Measurements from ENCODE around the gene TM9SF4. TPM values are rescaled to one million over a fixed set of nuclear protein-coding genes. Genes with fewer than 3 reads are reported as not detected.

The TM9SF4 gene, protein sequence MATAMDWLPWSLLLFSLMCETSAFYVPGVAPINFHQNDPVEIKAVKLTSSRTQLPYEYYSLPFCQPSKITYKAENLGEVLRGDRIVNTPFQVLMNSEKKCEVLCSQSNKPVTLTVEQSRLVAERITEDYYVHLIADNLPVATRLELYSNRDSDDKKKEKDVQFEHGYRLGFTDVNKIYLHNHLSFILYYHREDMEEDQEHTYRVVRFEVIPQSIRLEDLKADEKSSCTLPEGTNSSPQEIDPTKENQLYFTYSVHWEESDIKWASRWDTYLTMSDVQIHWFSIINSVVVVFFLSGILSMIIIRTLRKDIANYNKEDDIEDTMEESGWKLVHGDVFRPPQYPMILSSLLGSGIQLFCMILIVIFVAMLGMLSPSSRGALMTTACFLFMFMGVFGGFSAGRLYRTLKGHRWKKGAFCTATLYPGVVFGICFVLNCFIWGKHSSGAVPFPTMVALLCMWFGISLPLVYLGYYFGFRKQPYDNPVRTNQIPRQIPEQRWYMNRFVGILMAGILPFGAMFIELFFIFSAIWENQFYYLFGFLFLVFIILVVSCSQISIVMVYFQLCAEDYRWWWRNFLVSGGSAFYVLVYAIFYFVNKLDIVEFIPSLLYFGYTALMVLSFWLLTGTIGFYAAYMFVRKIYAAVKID
- 41.4 and 46.4 TPM in 2 replicates for total RNA-seq
- 49.5 TPM for polyA plus RNA-seq (2012)

DNA sequence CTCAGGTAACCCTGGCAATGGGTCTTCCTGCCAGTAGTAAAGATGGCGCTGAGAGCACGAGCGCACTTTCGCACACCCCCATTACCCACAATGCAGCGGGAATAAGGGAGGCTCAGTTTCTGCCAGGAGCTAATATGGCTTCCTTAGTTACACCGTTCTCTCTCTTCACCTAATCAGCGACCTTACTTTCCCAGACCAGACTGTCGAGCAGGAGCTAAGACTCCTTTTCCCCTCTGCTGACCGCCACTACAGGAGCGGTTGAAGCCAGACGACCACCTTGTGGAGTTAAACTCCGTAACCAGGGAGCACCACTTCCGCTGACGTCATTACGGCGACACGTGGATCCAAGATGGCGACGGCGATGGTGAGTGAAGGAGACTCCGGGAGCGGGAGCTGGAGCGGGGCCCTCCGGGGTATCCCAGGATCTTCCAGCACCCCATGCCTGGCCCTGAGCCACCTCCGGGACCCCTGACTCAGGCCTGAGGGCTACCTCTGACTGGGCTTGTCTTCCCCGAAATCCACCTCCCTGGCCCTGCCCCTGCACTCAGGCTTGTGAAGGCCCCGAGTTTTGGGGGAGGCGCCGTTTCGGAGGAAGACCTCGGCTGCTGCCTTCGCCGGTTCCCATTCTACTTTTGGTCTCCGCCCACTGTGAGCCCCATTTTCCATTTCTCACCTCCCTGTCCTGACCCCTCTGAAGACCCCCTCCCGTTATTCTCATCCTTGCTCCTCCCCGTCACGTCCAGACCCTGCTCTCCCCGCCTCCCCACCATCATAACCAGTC is at the start of gene TM9SF4:
Gene TM9SF4 (plus strand): TSS at position 323 of the 781 bp plus-strand sequence. CDS start 27 bp downstream, at position 350.
- peak; percentile 98 for DNase-seq (ENCODE audit: low read depth)

DNA sequence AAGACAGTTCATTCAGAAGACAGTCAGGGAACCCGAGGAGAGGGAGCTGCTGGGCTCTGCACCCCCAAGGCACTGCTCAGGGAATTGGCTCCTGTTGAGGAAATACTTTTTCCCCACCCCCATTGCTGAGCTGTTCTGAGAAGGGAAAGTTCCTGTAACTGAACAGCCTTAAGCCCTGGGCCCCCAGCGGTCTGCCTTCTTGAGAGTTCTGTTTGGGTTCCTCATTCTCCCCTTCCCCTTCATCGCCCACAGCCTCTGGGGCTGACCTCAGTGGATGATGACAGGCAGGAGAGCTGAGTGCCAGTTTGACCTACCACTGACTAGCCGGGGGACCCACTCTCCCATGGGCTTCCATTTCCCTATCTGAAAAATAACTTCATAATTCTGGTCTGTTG is 46.7 kb upstream of the TM9SF4 start:
- DNase-seq (ENCODE audit: low read depth), result no peak

DNA sequence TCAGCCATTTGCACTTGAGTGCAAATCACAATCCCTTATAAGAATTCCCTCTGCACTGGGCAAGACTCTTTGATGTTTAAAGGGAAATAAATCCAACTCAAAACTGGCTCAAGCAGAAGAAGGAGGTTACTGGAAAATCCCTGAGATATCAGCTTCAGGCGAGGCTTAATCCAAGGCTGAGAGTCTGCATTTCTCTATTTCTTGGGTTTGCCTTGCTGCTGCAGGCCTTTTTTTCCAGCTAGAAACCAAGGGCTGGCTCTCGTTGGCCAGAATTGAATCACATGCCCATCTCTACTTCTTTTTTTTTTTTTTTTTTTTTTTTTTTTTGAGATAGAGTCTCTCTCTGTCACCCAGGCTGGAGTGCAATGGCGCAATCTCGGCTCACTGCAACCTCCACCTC is 45.8 kb upstream of the TM9SF4 start:
- no peak for DNase-seq (ENCODE audit: low read depth)

DNA sequence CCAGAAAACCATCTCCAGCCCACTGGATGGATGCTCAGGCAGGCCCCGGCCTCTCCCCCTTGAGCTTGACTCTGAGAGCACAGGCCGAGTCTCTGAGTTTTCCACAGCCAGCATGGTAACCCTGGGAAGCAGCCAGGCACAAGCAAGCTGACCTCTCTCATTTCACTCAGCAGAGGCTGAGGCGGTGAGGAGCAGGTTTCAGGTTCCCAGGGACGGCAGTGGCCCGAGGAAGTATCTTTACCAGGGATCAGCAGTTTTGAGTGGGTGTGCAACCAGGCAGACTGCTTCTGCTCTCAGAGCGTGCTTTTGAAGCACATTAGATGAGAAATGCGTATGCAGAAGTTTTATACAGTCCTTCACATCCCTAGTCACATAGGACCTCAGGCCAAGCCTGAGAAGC is 44.8 kb upstream of the TM9SF4 start:
- DNase-seq (ENCODE audit: low read depth), result no peak

DNA sequence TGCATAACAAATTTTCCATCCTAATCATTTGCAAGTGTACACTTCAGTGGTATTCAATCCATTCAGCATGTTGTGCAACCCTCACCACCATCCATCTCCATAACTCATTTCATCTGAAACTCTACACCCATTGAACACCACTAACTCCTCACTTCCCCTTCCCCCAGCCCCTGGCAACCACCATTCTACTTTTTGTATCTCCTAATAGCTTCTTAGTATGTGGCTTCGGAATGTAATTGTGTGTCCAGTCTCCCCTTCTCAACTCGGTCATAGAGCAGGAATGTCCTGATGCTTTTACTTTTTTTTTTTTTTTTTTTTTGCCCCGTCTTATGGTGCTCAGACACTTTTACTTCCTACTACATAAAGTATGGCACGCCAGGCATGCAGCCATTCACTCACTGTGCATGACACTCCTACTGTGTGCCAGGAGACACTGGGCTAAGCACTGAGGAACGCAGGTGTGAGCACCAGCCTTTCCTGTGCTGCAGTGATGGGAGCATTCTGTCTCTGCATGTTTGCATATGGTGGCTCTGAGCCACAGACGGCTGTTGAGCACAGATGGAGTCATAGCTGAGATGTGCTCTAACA is 42.2 kb upstream of the TM9SF4 start:
- peak; percentile 76 for DNase-seq (ENCODE audit: low read depth)

DNA sequence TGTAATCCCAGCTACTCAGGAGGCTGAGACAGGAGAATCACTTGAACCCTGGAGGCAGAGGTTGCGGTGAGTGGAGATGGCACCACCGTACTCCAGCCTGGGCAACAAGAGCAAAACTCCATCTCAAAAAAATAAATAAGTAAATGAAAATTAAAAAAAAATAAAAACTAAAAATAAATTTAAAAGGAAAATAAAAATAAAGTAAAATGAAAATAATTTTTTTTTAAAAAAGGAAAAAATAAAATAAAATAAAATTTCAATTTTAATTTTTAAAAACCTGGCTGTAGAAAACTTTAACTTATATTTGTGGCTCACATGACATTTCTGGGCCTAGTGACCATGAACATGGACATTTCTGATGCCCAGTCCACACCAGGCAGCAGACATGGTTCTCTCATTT is 41.3 kb upstream of the TM9SF4 start:
- DNase-seq (ENCODE audit: low read depth), result no peak

DNA sequence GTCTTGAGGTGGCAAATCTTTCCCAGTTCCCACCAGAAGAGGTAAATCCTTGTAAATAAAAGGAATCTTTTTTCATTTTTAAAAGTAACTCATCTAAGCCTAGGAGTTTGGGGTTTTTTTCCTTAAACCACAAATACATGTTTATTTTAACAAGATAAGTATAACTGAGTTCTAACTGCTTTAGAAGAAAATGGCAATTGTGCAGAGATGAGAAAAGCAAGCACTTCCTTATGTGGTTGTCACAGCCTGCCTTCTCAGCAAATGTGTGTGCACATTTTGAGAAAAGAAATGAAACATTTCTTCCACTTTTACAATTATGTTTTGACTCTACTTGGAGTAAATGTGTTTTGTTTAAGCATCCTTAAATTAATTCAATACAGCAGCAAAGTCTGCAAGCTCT is 39.8 kb upstream of the TM9SF4 start:
- no peak for DNase-seq (ENCODE audit: low read depth)

DNA sequence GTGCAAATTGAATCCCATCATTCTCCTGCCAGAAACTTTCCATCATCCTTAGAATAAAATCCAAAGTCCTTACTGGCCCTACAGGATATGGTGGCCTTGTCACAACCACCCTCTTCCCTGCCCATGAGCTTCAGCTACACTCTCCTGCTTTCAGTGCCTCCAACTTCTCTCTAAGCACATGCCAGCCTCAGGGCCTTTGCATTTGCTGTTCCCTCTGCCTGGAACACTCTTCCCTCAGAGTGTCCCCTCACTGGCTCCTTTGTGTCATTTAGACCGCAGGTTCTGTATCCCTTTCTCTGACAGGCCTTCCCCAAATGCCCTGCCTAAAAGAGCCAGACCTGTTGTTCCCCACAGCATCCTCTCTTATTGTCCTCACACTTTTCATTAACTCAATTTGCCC is 39.2 kb upstream of the TM9SF4 start:
- DNase-seq (ENCODE audit: low read depth), result no peak

DNA sequence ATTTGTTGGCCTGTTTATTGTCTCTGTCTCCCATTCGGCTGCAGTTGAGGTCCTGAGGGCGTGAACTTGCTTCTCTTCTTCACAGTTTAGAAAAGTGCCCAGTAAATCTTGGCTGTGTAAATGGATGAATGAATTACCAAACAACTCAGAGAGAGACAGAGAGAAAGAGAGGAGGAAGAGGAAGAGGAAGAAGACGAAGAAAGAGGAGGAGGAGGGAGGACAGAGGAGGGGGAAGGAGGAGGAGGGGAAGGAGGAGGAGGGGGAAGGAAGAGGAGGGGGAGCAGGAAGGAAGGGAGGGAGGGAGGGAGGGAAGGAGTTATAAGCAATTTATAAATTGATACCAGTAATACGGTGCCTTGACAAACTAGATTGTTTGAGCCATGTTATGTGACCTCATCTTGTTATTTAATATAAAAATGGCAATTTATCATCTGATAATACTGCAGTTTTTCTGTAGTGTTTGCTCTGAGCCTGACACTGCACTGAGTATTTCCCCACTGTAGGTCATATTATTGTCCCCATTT is 38.8 kb upstream of the TM9SF4 start:
- DNase-seq (ENCODE audit: low read depth), result no peak

DNA sequence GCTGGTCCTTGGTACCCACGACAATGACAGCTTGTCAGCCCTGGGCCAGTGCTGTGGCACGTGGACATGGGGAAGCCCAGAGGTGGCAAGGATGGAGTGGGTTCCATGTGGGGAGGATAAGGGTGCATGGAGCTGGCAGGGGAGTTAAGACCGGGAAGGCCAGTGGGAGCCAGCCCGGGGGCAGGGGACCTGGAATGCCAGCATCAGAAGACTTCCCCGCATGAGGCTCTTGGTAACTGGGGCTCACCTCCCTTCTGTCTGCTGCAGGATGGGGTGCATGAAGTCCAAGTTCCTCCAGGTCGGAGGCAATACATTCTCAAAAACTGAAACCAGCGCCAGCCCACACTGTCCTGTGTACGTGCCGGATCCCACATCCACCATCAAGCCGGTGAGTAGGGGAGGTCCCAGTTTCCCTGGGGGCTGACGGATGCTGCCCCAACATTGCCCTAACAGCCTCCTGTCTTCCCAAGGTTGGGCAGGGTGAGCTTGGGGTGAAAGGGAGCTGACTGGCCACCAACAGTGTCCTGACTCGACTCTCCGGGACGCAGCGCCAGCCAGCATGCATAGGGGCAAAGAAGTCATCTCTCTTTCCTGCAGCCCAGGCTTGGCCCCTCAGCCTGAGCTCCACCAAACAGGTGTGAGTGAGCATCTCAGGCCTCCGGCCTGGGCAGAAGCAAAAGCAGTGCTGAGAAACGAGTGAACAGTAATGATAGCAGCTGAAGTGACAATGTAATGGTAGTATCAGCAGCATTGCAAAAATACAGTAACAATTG is 37.9 kb upstream of the TM9SF4 start:
- DNase-seq (ENCODE audit: low read depth), result no peak

DNA sequence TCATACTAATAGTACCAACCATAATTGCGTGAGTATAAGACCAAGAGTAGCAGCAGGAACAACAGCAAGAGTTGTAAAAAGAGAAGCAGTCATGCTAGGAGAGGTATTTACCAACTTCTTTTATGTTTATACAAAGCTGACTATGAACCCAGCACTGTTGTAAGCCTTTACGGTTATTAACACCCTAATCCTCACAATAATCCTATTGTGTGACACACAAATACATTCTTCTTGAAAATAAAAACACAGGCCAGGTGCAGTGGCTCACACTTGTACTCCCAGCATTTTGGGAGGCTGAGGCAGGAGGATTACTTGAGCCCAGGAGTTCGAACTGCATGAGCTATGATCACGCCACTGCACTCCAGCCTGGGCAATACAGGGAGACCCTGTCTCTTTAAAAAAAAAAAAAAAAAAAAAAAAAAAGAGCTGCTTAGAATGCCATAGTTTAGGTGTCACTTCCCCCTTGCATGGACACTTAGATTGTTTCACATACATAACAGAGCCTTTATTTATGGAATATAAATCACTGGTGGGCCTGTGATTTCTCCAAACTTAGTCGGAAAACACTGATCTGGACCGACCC is 37.3 kb upstream of the TM9SF4 start:
- no peak for DNase-seq (ENCODE audit: low read depth)

DNA sequence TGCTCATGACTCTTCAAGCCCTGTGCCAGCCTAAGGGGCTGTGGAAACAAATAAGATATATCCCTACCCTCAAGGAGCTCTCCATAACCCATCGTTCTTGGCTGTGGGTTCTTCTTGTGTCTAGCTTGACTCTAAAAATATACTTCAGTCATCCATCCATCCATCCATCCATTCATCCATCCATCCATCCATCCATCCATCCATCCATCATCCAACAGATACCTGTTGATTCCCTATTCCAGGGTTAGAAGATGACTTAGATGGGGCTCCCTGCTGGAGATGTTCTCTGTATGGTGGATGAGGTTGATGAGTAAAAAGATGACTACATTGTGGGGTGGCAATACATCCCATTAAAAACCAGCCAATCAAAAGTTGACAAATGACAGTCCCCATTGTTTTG is 34.0 kb upstream of the TM9SF4 start:
- no peak for DNase-seq (ENCODE audit: low read depth)

DNA sequence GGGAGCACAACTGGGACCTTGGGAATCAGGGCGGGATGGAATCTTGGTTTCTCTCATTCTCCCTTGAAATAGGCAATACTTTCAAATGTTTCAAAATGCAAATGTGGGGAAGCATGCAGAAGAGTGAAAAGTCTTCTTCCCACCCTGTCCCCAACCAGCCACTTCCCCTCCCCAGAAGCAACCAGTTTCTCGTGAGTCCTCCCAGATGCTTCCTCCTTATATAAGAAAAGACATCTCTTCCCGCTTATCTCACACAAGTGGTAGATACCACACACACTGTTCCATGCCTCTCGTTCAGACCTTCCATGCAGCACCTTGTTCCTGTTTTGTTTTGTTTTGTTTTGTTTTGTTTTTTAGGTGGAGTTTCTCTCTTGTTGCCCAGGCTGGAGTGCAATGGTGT is 32.3 kb upstream of the TM9SF4 start:
- no peak for DNase-seq (ENCODE audit: low read depth)

DNA sequence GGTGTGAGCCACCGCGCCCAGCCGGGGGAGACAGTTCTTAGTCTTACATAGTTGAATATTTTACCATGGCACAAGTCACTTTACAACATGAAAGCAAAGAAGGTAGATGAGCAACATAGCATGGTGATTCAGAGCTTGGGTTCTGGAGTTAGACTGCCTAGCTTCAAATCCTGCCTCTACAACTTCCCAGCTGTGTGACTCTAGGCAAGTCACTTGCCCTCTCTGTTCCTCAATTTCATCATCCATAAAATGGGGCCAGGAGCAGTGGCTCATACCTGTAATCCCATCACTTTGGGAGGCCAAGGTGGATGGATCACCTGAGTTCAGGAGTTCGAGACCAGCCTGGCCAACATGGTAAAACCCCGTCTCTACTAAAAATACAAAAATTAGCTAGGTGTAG is 31.2 kb upstream of the TM9SF4 start:
- DNase-seq (ENCODE audit: low read depth), result no peak

DNA sequence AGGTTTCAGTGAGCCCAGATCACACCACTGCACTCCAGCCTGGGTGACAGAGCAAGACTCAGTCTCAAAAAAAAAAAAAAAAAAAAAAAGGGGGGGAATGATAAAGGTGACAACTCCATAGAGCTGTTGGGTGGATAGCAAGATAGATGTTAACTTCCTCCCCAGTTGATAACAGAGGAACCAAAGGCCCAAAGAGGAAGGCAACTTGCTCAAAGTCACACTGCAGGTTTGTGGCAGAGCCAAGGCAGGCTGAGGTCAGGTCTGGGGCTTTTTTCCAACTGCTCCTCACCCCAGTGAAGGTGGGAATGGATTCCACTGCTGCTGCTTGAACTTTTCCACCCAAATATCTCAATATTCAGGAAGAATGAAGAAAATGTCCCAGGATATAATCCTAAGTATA is 30.7 kb upstream of the TM9SF4 start:
- no peak for DNase-seq (ENCODE audit: low read depth)

DNA sequence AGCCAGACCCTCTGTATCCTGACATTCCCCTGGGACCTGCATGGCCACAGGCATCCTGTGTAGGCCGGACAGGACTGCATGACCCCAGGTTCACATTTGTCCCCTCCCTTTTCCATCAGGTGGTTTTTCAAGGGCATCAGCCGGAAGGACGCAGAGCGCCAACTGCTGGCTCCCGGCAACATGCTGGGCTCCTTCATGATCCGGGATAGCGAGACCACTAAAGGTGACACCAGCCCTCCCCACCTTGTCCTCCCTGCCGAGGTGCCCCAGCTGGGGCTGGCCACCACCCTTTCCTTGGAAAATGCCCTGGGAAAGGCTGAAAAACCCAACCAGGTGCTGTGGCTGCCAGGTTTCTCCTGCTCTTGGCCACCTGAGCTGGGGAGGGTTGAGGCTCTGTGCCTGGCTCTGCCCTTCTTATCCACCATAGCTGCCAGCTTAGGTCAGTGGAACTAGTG is 29.8 kb upstream of the TM9SF4 start:
- no peak for DNase-seq (ENCODE audit: low read depth)

DNA sequence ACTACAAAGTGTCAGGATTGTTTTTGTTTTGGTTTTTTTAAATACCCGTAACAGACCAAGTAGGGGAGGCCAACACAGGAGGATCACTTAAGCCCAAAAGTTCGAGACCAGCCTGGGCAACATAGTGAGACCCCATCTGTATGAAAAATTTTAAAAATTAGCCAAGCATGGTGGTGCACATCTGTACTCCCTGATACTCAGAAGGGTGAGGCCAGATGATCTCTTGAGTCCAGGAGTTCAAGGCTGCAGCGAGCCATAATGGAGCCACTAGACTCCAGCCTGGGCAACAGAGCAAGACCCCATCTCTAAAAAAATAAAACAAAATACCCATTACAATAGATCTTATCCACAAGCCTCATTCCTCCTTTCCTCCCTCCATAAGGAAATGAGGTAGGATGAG is 28.7 kb upstream of the TM9SF4 start:
- no peak for DNase-seq (ENCODE audit: low read depth)

DNA sequence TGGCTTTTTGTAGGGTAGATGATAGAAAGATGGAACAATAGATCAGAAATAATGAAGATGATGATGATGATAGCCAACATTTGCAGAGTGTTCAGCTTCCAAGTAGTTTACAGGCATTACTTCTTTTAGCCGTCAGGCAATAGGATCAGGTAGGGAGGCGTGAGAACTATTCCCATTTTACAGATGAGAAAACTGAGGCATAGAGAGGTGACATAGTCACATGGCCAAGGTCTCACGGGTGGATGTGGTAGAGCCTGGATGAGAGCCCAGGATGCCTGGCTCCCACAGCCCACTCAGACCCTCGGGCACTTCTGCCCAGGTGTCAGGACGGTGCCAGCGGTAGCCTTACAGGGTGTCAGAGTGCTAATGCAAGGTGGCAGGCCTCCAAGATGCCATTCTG is 26.0 kb upstream of the TM9SF4 start:
- no peak for DNase-seq (ENCODE audit: low read depth)

DNA sequence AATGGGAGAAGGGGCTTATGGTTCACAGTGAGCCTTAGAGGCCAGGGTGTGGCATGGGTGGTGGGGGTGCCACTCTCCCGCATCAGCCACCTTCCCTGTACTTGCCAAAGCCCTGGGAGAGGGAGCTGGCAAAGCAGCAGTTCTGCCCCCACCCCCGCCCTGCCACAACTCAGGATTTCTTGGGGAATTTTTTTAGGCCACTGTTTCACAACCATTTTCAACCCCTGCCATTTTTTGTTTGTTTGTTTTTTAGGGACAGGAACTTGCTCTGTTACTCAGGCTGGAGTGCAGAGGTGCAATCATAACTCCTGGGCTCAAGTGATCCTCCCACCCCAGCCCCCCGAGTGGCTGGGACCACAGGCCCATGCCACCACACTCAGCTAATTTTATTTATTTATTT is 22.4 kb upstream of the TM9SF4 start:
- no peak for DNase-seq (ENCODE audit: low read depth)

DNA sequence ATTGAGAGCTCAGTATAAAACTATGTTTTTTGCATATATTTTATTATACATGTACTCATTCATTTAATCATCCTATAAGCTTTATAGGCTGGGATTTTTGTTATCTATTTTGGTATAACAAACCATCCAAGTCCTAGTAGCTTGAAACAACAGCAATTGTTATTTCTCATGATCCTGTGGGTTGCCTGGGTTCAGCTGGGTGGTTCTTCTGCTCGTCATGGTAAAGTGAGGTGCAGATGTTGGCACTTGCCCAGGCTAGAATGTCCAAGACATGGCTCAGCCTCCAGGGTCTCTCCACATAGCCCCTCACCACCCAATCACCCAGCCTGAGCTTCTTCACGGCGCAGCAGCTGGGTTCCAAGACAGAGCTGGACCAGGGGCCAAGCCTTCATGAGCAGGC is 20.8 kb upstream of the TM9SF4 start:
- DNase-seq (ENCODE audit: low read depth), result no peak
